K562 (cell line): Measurements from ENCODE around the gene HCFC1R1. TPM values are rescaled to one million over a fixed set of nuclear protein-coding genes. Genes with fewer than 3 reads are reported as not detected.

Source experiments
- ARID2 ChIP-seq: fragments of 450-650 bp; IDR thresholded peaks from 2 replicates; pipeline ENCODE4 v1.6.1; 2017; ENCODE audit warnings: antibody characterized with exemption, mild to moderate bottlenecking
- ATF6 ChIP-seq: sonication (generic); formaldehyde crosslinking; IDR thresholded peaks from 2 replicates; pipeline ENCODE4 v1.4.0; 2020; ENCODE audit warnings: mild to moderate bottlenecking, missing genetic modification reagents
- BACH1 ChIP-seq: fragments of 200-800 bp; sonication (Bioruptor generic); IDR thresholded peaks from 2 replicates; pipeline ENCODE4 v1.6.1; 2016; ENCODE audit warnings: missing genetic modification characterization, missing compliant biosample characterization
- CAMTA2 ChIP-seq: fragments of 250-450 bp; sonication (Bioruptor Pico); conservative IDR thresholded peaks from 2 replicates; pipeline ENCODE4 v1.5.1; 2022
- CREB5 ChIP-seq: fragments of 250-450 bp; sonication (Bioruptor Pico); IDR thresholded peaks from 2 replicates; pipeline ENCODE4 v1.5.0; 2020; ENCODE audit warnings: mild to moderate bottlenecking
- E2F3 ChIP-seq: fragments of 250-450 bp; sonication (Bioruptor Pico); IDR thresholded peaks from 2 replicates; pipeline ENCODE4 v1.4.0; 2020; ENCODE audit warnings: mild to moderate bottlenecking
- EHMT2 ChIP-seq: fragments of 450-650 bp; IDR thresholded peaks from 2 replicates; pipeline ENCODE4 v1.6.1; 2018; ENCODE audit warnings: antibody characterized with exemption
- ESRRB ChIP-seq: fragments of 250-450 bp; sonication (Bioruptor Pico); IDR thresholded peaks from 2 replicates; pipeline ENCODE4 v1.5.0; 2020; ENCODE audit warnings: mild to moderate bottlenecking, moderate library complexity, borderline replicate concordance
- HNRNPLL ChIP-seq: fragments of 200-400 bp; formaldehyde crosslinking; IDR thresholded peaks from 2 replicates; pipeline ENCODE4 v1.6.1; 2017; ENCODE audit warnings: low read length, low read depth, mild to moderate bottlenecking; ENCODE audit not compliant: poor library complexity, severe bottlenecking
- MYNN ChIP-seq, 2 experiments: sonication (generic); formaldehyde crosslinking in 1 of 2; IDR thresholded peaks; 2 replicates each; pipeline versions ENCODE4 v1.5.0 to v1.6.1; 2016 to 2020; ENCODE audit warnings: antibody characterized with exemption in 1 of 2, missing genetic modification reagents in 1 of 2
- NEUROD1 ChIP-seq: fragments of 150-350 bp; IDR thresholded peaks from 2 replicates; pipeline ENCODE4 v1.6.1; 2014; ENCODE audit warnings: borderline replicate concordance, low read length, low read depth; ENCODE audit not compliant: partially characterized antibody
- NFIC ChIP-seq: fragments of 450-650 bp; IDR thresholded peaks from 2 replicates; pipeline ENCODE4 v1.6.1; 2017; ENCODE audit warnings: mild to moderate bottlenecking, inconsistent platforms
- PHB2 ChIP-seq: fragments of 450-650 bp; IDR thresholded peaks from 2 replicates; pipeline ENCODE4 v1.6.1; 2017; ENCODE audit warnings: low read depth
- RBM15 ChIP-seq: fragments of 200-400 bp; formaldehyde crosslinking; IDR thresholded peaks from 2 replicates; pipeline ENCODE4 v1.6.1; 2018; ENCODE audit warnings: mild to moderate bottlenecking, low read length, moderate library complexity; ENCODE audit not compliant: insufficient read depth
- SMARCE1 ChIP-seq: fragments of 450-650 bp; IDR thresholded peaks from 2 replicates; pipeline ENCODE4 v1.7.1; 2016; ENCODE audit warnings: mild to moderate bottlenecking
- TAF7 ChIP-seq: fragments of 450-650 bp; IDR thresholded peaks from 2 replicates; pipeline ENCODE4 v1.6.1; 2016; ENCODE audit warnings: missing genetic modification characterization, missing compliant biosample characterization
- TGIF2 ChIP-seq: sonication (generic); formaldehyde crosslinking; IDR thresholded peaks from 2 replicates; pipeline ENCODE4 v1.8.1; 2022; ENCODE audit warnings: mild to moderate bottlenecking, missing genetic modification reagents, moderate library complexity
- THRAP3 ChIP-seq: fragments of 450-650 bp; IDR thresholded peaks from 2 replicates; pipeline ENCODE4 v1.6.1; 2016; ENCODE audit warnings: mild to moderate bottlenecking, inconsistent platforms, borderline replicate concordance
- U2AF1 ChIP-seq: fragments of 200-400 bp; formaldehyde crosslinking; optimal IDR thresholded peaks from 2 replicates; pipeline ENCODE3; 2017; ENCODE audit warnings: mild to moderate bottlenecking, low read depth, low read length, moderate library complexity
- USF2 ChIP-seq: sonication (generic); formaldehyde crosslinking; IDR thresholded peaks from 2 replicates; pipeline ENCODE4 v1.5.0; 2020; ENCODE audit warnings: missing genetic modification reagents
- ZNF253 ChIP-seq: fragments of 250-450 bp; sonication (Bioruptor Pico); conservative IDR thresholded peaks from 2 replicates; pipeline ENCODE4 v1.6.1; 2021; ENCODE audit warnings: mild to moderate bottlenecking
- ZNF263 ChIP-seq: sonication (generic); formaldehyde crosslinking; IDR thresholded peaks from 2 replicates; pipeline ENCODE4 v1.8.0; 2022; ENCODE audit warnings: mild to moderate bottlenecking, missing genetic modification reagents, borderline replicate concordance
- ZNF277 ChIP-seq: fragments of 250-450 bp; sonication (Bioruptor Pico); IDR thresholded peaks from 2 replicates; pipeline ENCODE4 v1.8.0; 2022; ENCODE audit warnings: inconsistent platforms, mild to moderate bottlenecking, moderate library complexity, borderline replicate concordance
- ZNF561 ChIP-seq: fragments of 450-650 bp; formaldehyde crosslinking; conservative IDR thresholded peaks from 2 replicates; pipeline ENCODE4 v1.4.0; 2020; ENCODE audit warnings: mild to moderate bottlenecking, moderate library complexity
- ZNF584 ChIP-seq: fragments of 200-800 bp; sonication (Bioruptor generic); IDR thresholded peaks from 2 replicates; pipeline ENCODE4 v1.6.1; 2016; ENCODE audit warnings: low read depth, mild to moderate bottlenecking, missing genetic modification characterization, missing compliant biosample characterization
- ZNF766 ChIP-seq: fragments of 200-800 bp; sonication (Bioruptor generic); conservative IDR thresholded peaks from 2 replicates; pipeline ENCODE4 v1.6.1; 2016; ENCODE audit warnings: missing genetic modification characterization, missing compliant biosample characterization
- polyA plus RNA-seq, 8 experiments: library from polyadenylated mRNA; depleted of rRNA in 4 of 8; stranded (reverse) in 5 of 8; unstranded in 3 of 8; fragments of >200 nt; fragmentation: Nextera tagmentation in 2 of 8; fragmentation: Illumina TruSeq in 1 of 8; extraction: Ambion mirVana in 2 of 8; extraction: Trizol in 1 of 8; gene quantifications; 2 replicates each; pipeline versions ENCODE4 v1.2.1 to v1.2.3, GENCODE V29; 2011 to 2014; ENCODE audit warnings: inconsistent platforms in 1 of 8, missing spikeins in 1 of 8
- total RNA-seq, 7 experiments: library from RNA; depleted of rRNA in 6 of 7; stranded (reverse); fragments of >200 nt in 6 of 7; fragmentation: Illumina TruSeq in 2 of 7; extraction: Trizol in 2 of 7; gene quantifications; 2 replicates each; pipeline versions ENCODE4 v1.2.1 to v1.2.3, GENCODE V29; 2011 to 2021; ENCODE audit warnings: low replicate concordance in 1 of 7

HCFC1R1 gene
- total and polyA plus RNA-seq, 9 of the 15 experiments (the other 6 are each of a cell fraction or from before 2014, with no cell fraction given) = 2.2 to 29.0 (median 11.2) TPM

- TF ChIP-seq ZNF277 (CRISPR knock-in tag) (no peak), CAMTA2 (no peak), THRAP3 (0 out of 2 replicates have a peak, but pooled peaks have one; percentile 78), PHB2 (no peak), HNRNPLL (no peak), ZNF584 (CRISPR knock-in tag) (no peak), ATF6 (no peak), ZNF253 (CRISPR knock-in tag) (no peak), E2F3 (CRISPR knock-in tag) (no peak), ZNF263 (no peak), BACH1 (tag) (no peak), USF2 (CRISPR knock-in tag) (no peak), SMARCE1 (no peak), TGIF2 (CRISPR knock-in tag) (no peak), TAF7 (tag) (no peak), ARID2 (0 out of 2 replicates have a peak, but pooled peaks have one; percentile 8), RBM15 (no peak), NFIC (0 out of 2 replicates have a peak, but pooled peaks have one; percentile 9), CREB5 (CRISPR knock-in tag) (no peak), ZNF766 (CRISPR knock-in tag) (no peak), ESRRB (no peak), ZNF561 (CRISPR knock-in tag) (no peak), U2AF1 (no peak), EHMT2 (0 out of 2 replicates have a peak, but pooled peaks have one; percentile 28), NEUROD1 (no peak), MYNN (IDR thresholded peaks at IDR 0.05) (no peak), MYNN (CRISPR knock-in tag; IDR thresholded peaks at IDR 0.05) (no peak)
These were observed 41.3 kb downstream of the HCFC1R1 start (continued) for GRCh38 chr16:2982402-2982801.
